NCI-H2171 treated with DMSO at 0.1 percent for 48 hours (cell line): ENCODE data around the gene FHL5.
A peak's percentile ranks its signal among the peaks of the same experiment; 100 is the strongest.

Source experiments
- DNase-seq: peaks from one replicate; lab custom pipeline; 2025; lab: John Stamatoyannopoulos, UW

The FHL5 gene

GRCh38 chr6:96611342-96611991 lies 48.5 kb downstream of the FHL5 start:
- DNase-seq = peak; percentile 96

DNA sequence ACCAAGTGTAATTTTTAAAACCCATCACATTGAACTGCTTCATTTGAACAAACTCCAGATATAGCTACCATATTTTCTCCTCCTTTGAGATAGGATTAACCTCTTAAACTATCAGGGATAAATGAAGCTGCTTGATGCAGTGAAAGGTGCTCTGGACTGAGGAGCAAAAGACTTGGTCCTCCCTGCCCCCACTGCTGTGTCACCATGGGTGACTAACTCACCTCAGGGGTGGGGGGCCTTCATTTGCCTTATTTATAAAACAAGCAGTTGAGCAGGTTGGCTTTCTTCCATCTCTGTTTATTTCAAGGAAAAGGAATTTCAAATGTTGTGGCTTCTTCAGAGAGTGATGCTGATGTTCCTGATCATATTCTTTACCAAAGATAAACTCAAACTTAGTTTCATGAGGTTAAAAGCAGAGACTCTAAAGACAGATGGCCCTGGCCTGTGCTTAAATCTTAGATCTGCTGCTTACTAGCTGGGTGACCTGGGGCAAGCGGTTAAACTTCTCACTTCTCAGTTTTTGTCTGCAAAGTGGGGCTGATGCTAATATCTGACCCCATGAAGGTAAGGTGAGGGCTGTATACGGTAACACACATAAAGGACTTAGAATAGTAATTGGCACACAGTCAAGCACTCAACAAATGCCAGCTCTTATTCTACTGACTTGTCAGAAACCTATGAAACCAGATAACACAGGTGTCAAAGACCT lies 50.5 kb downstream of the FHL5 start:
- peak; percentile 69 for DNase-seq

DNA sequence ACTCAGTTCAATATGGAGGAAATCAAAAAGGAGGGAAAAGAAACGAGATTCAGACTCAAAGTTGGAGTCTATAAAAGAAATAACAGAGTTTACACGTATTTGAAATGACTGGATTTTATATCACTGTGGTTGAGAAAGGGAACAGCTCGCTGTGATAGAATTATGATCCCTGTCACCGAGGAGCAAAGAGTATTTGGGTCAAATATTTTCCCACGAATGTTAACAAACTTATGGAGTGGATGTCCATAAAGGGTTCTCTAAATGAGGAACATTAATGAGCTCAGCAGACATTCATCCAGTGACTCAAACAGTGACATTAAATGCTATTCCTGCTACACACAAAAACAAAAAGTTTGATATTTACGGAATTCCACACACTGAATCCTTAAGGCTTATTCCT lies 57.9 kb downstream of the FHL5 start:
- DNase-seq = no peak

- DNase-seq = no peak
These were observed 59.1 kb downstream of the FHL5 start for GRCh38 chr6:96621983-96622382.

- no peak for DNase-seq
These were observed 62.0 kb downstream of the FHL5 start for GRCh38 chr6:96624957-96625356.

DNA sequence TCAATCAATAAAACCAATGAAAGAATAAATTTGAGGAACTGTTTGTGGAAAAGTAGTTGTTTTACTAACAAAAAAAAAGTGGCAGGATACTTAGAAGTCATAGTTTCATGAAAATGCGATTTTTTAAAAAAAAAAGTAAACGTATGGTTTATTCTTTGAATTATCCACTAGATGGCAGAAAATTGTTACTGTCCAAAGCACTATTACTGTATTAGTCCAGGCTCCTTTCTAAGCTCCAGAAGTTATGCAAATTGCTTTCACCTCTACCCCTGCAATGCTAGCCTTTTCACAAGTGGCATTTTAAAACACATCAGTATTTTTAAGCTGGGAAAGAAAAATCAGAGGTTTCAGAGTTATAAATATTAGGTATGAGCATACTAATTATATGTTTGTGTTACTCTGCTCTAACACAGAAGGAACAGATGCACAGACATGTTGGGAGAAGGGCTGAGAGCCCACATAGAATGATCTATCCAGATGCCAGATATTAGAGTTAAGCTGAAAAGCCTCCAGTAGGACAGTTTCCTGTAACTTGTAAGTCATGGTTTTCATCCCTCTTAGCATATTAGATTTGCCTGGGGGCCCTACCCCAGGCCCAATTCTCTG lies 63.9 kb downstream of the FHL5 start:
- DNase-seq = peak; percentile 93

- no peak for DNase-seq
These were observed 68.3 kb downstream of the FHL5 start for GRCh38 chr6:96631248-96631647.

DNA sequence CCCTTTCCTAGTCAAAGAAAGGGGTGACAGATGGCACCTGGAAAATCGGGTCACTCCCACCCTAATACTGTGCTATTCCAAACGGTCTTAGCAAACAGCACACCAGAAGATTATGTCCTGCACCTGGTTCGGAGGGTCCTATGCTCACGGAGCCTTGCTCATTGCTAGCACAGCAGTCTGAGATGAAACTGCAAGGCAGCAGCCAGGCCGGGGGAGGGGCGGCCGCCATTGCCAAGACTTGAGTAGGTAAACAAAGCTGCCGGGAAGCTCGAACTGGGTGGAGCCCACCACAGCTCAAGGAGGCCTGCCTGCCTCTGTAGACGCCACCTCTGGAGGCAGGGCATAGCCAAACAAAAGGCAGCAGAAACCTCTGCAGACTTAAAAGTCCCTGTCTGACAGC lies 75.1 kb downstream of the FHL5 start:
- peak; percentile 36 for DNase-seq

- no peak for DNase-seq
These were observed 82.2 kb downstream of the FHL5 start for GRCh38 chr6:96645106-96645505.

- DNase-seq = no peak
These were observed 87.0 kb downstream of the FHL5 start for GRCh38 chr6:96649926-96650325.

DNA sequence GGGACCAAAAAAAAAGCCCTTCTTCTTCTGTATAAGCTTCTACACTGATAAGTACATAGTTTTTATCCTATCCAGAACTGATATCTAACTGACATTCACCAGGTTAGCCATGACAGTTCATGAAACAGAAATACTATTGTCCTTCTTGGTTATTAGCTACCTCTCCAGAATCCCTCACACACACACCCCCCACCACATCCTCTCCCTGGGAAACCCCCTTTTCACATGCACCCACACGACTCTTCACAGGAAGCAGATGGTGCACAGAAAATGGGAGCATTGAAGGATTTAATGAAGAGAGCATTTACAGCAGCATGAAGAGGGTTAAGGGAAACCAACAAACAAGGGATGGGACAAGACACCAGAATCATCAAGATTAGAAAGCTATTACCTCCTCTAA lies 88.9 kb downstream of the FHL5 start:
- no peak for DNase-seq

DNA sequence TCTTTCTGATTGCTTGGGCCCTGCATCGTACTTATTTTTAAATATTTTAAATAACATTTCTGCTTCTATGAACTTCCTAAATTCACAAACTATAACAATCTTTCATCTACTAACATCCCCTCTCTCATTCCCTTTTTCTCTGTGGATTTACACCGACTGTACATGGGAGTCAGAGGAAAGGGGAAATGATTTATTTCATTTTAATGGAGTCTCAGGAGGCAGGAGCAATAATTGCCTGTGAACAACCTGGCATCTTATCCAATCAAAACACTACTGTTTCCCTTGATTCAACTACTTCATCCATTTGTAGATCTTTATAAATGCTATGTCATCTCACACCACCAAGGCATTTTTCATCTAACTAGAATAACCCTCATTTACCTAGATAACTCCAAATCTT lies 89.6 kb downstream of the FHL5 start:
- no peak for DNase-seq

DNA sequence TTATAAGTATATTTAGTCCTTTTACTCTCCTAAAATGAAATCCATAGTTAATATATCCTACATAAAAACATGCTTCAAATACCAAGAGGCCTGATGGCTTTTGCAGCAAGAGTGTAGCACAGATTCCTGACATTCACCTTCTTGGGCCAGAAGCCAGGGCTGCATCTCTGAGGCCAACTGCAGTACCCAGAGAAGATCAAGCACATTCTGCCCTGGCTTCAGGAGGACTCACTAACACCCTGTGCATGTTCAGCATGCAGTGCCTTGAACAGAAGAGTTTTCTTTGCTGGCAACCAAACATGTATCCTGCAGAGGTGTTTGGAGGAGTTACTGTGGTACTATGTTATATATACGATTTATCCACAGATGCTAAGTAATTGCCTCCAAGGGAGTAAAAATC lies 90.3 kb downstream of the FHL5 start:
- no peak for DNase-seq

- no peak for DNase-seq
These were observed 93.6 kb downstream of the FHL5 start for GRCh38 chr6:96656567-96656966.

DNA sequence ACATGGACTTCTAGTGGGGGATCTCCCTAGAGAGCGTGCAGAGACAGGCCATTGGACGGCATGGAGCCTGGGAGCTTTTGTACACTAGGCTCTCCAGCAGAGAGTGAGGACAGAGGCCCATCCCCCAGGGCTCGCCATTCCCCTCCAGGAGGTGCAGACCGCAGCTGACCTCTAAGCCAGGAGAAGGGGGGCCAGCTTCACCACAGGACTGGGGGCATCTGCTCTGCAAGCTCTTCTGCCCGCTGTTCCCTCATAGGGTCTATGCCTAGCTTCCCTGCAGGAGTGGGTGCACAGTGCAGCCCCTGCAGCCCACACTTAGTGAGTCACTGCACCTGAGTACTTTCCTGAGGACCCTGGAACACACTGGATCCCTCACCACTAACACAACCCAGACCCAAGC lies 94.4 kb downstream of the FHL5 start:
- DNase-seq = no peak

- peak; percentile 92 for DNase-seq
These were observed 96.3 kb downstream of the FHL5 start for GRCh38 chr6:96659084-96659845.
